Measurements from ENCODE around the gene AP4B1. TPM values are rescaled to one million over a fixed set of nuclear protein-coding genes. Genes with fewer than 3 reads are reported as not detected.

Gene AP4B1
- total and polyA plus RNA-seq, 2 experiments from 2014 or later: 9.8 to 11.1 TPM

DNA sequence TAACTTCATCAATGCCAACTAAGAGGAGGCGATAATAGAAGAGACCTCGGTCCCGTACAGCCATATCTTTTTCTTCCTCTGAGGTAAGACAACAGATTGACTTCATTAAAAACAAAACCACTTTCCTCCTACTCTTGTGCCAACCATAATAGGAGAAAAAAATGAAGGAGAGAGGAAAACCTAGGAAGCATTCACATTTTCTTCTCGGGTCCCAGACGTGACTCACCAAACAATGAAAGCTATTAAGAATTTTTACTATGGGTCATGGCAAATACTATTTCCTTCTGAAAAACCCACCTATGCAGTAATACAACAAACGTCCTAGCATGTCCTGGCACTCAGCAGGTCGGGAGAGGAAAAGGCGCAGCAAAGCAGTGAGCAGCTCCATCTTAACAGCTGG lies 8.6 kb downstream of the AP4B1 start:
- H3K27me3 ChIP-seq: no peaks in the 10 kb centered on the region
- no peak overlapping the region for H2AFZ ChIP-seq
- H3K9me2 ChIP-seq (replicated peaks; ENCODE audit: insufficient read depth): no peaks in the 10 kb centered on the region
- 94% methylated on average over 8 of the region's 8 CpGs for WGBS (ENCODE audit: low lambda C conversion rate, missing lambda C conversion rate)
- no peak overlapping the region for H3K27ac ChIP-seq
- H3K9me3 ChIP-seq (ENCODE audit: low read depth): no peaks in the 10 kb centered on the region
- no peaks in the 10 kb centered on the region for H3K36me3 ChIP-seq (replicated peaks; ENCODE audit: insufficient read depth, low read depth)
- no peaks in the 10 kb centered on the region for H3K79me2 ChIP-seq
- H3K4me3 ChIP-seq: no peak overlapping the region
- H3K4me1 ChIP-seq (ENCODE audit: insufficient read depth): no peaks in the 10 kb centered on the region
- no peak overlapping the region for H3K4me2 ChIP-seq
- no peaks in the 10 kb centered on the region for H4K20me1 ChIP-seq (ENCODE audit: insufficient read depth, poor library complexity, severe bottlenecking)
- DNase-seq (ENCODE audit: low spot score): no peak
- TF ChIP-seq EZH2phosphoT487 (IDR thresholded peaks at IDR 0.05; ENCODE audit: low read depth, severe bottlenecking, unreplicated experiment) (no peak), EZH2 (IDR thresholded peaks at IDR 0.05; ENCODE audit: borderline replicate concordance) (no peak)
- TF ChIP-seq, protein P1, sequence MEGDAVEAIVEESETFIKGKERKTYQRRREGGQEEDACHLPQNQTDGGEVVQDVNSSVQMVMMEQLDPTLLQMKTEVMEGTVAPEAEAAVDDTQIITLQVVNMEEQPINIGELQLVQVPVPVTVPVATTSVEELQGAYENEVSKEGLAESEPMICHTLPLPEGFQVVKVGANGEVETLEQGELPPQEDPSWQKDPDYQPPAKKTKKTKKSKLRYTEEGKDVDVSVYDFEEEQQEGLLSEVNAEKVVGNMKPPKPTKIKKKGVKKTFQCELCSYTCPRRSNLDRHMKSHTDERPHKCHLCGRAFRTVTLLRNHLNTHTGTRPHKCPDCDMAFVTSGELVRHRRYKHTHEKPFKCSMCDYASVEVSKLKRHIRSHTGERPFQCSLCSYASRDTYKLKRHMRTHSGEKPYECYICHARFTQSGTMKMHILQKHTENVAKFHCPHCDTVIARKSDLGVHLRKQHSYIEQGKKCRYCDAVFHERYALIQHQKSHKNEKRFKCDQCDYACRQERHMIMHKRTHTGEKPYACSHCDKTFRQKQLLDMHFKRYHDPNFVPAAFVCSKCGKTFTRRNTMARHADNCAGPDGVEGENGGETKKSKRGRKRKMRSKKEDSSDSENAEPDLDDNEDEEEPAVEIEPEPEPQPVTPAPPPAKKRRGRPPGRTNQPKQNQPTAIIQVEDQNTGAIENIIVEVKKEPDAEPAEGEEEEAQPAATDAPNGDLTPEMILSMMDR (IDR thresholded peaks at IDR 0.05; ENCODE audit: poor library complexity): no peak

DNA sequence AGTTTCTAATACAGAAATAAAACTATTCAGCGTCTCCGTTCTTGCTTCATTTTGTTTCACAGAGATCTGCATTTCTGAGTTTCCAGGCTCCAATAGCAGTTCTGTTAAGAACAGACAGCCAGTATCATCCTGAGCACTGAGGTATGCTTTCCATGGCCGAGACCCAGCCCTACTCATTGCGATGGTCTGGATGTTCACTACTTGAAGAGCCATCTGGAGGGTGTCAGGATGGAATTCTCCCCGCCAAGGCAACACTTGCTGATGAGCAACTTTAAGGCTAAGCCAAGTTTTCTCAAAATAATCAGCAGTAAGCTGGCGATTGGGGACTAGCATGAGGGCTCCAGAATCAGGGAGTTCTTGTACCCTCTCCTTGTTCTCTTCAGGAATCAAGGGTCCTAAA lies 9.5 kb downstream of the AP4B1 start:
- no peaks in the 10 kb centered on the region for H3K4me1 ChIP-seq (ENCODE audit: insufficient read depth)
- no peaks in the 10 kb centered on the region for H3K79me2 ChIP-seq
- H3K27ac ChIP-seq: no peak overlapping the region
- no peak overlapping the region for H2AFZ ChIP-seq
- no peaks in the 10 kb centered on the region for H3K36me3 ChIP-seq (replicated peaks; ENCODE audit: insufficient read depth, low read depth)
- no peaks in the 10 kb centered on the region for H3K9me2 ChIP-seq (replicated peaks; ENCODE audit: insufficient read depth)
- H3K4me2 ChIP-seq: no peak overlapping the region
- H4K20me1 ChIP-seq (ENCODE audit: insufficient read depth, poor library complexity, severe bottlenecking): no peaks in the 10 kb centered on the region
- no peak for DNase-seq (ENCODE audit: low spot score)
- 94% methylated on average over 6 of the region's 6 CpGs for WGBS (ENCODE audit: low lambda C conversion rate, missing lambda C conversion rate)
- TF ChIP-seq EZH2phosphoT487 (IDR thresholded peaks at IDR 0.05; ENCODE audit: low read depth, severe bottlenecking, unreplicated experiment): no peak
- TF ChIP-seq EZH2 (IDR thresholded peaks at IDR 0.05; ENCODE audit: borderline replicate concordance): no peak
- H3K27me3 ChIP-seq: no peaks in the 10 kb centered on the region
- H3K9me3 ChIP-seq (ENCODE audit: low read depth): no peaks in the 10 kb centered on the region
- no peak overlapping the region for H3K4me3 ChIP-seq

DNA sequence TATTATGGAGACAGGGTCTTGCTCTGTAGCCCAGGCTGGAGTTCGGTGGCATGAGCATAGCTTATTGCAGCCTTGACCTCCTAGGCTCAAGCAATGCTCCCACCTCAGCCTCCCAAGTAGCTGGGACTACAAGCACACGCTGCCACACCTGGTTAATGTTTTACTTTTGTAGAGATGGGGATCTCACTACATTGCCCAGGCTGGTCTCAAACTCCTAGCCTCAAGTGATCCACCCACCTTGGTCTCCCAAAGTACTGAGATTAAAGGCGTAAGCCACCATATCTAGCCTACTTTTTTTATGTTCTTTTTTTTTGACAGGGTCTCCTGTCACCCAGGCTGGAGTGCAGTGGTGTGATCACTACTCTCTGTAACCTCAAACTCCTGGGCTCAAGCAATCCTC lies 11.3 kb downstream of the AP4B1 start:
- Histone ChIP-seq H3K4me1 (ENCODE audit: insufficient read depth) (no peaks in the 10 kb centered on the region), H3K79me2 (no peaks in the 10 kb centered on the region), H2AFZ (no peak overlapping the region), H3K9me2 (replicated peaks; ENCODE audit: insufficient read depth) (no peaks in the 10 kb centered on the region), H3K4me3 (no peak overlapping the region), H3K4me2 (no peak overlapping the region), H3K27me3 (no peaks in the 10 kb centered on the region), H3K27ac (no peak overlapping the region), H3K36me3 (replicated peaks; ENCODE audit: insufficient read depth, low read depth) (no peaks in the 10 kb centered on the region), H3K9me3 (ENCODE audit: low read depth) (no peaks in the 10 kb centered on the region), H4K20me1 (ENCODE audit: insufficient read depth, poor library complexity, severe bottlenecking) (no peaks in the 10 kb centered on the region)
- WGBS (ENCODE audit: low lambda C conversion rate, missing lambda C conversion rate): 90% methylated on average over 3 of the region's 3 CpGs
- no peak for DNase-seq (ENCODE audit: low spot score)
- TF ChIP-seq, protein P1 (IDR thresholded peaks at IDR 0.05; ENCODE audit: poor library complexity): no peak
- TF ChIP-seq EZH2 (IDR thresholded peaks at IDR 0.05; ENCODE audit: borderline replicate concordance) (no peak), EZH2phosphoT487 (IDR thresholded peaks at IDR 0.05; ENCODE audit: low read depth, severe bottlenecking, unreplicated experiment) (no peak)

DNA sequence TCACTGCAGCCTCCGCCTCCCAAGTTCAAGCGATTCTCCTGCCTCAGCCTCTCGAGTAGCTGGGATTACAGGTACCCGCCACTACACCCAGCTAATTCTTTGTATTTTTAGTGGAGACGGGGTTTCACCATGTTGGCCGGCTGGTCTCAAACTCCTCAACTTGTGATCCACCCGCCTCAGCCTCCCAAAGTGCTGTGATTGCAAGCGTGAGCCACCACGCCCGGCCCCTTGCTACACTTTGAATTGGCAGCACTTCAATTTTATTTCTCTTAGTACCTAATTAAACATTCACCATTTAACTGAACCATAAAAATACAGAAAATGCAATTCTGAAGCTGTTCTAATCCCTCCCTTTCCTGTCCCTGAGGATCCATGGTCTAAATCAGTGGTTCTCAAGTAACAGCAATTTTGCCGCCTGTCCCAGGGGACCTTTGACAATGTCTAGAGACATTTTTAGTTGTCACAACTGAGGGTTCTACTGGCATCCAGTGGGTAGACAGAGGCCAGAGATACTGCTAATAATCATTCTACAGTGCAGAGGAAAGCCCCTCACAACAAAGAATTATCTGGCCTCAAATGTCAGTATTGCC lies 12.9 kb downstream of the AP4B1 start:
- 96% methylated on average over 11 of the region's 11 CpGs for WGBS (ENCODE audit: low lambda C conversion rate, missing lambda C conversion rate)
- TF ChIP-seq, protein P1 (IDR thresholded peaks at IDR 0.05; ENCODE audit: poor library complexity): no peak
- TF ChIP-seq EZH2phosphoT487 (IDR thresholded peaks at IDR 0.05; ENCODE audit: low read depth, severe bottlenecking, unreplicated experiment) (no peak), EZH2 (IDR thresholded peaks at IDR 0.05; ENCODE audit: borderline replicate concordance) (no peak)
- H4K20me1 ChIP-seq (ENCODE audit: insufficient read depth, poor library complexity, severe bottlenecking): no peaks in the 10 kb centered on the region

More for the DNA sequence above, 12.9 kb downstream of the AP4B1 start:
- H3K4me1 ChIP-seq (ENCODE audit: insufficient read depth): no peaks in the 10 kb centered on the region
- H3K27me3 ChIP-seq: no peaks in the 10 kb centered on the region
- H3K79me2 ChIP-seq: no peaks in the 10 kb centered on the region
- no peak overlapping the region for H3K4me3 ChIP-seq
- no peaks in the 10 kb centered on the region for H3K36me3 ChIP-seq (replicated peaks; ENCODE audit: insufficient read depth, low read depth)
- H2AFZ ChIP-seq: no peak overlapping the region
- H3K4me2 ChIP-seq: no peak overlapping the region
- H3K27ac ChIP-seq: no peak overlapping the region
- no peaks in the 10 kb centered on the region for H3K9me2 ChIP-seq (replicated peaks; ENCODE audit: insufficient read depth)
- no peaks in the 10 kb centered on the region for H3K9me3 ChIP-seq (ENCODE audit: low read depth)
- DNase-seq (ENCODE audit: low spot score): no peak
